ENCODE results near the gene BNIPL. TPM values are rescaled to one million over a fixed set of nuclear protein-coding genes. Genes with fewer than 3 reads are reported as not detected.

The BNIPL gene
- polyA plus RNA-seq, 3 donors = 1.9 to 5.9 (median 4.6) TPM

- DNase-seq = no peak
These were observed 19.8 kb downstream of the BNIPL start for GRCh38 chr1:151056149-151056548.

- peak; percentile 66 for DNase-seq
These were observed 22.3 kb downstream of the BNIPL start for GRCh38 chr1:151058692-151059091.

GRCh38 chr1:151059109-151060006 lies 23.0 kb downstream of the BNIPL start, which contains the start of gene CDC42SE1:
TSS of gene CDC42SE1 (minus strand) at chr1:151059622. CDS start at chr1:151055730, 3,892 bp downstream.
- peak; percentile 89 for DNase-seq

GRCh38 chr1:151060007-151060656 lies 23.7 kb downstream of the BNIPL start, which contains the start of gene MLLT11:
TSS of gene MLLT11 (plus strand) at chr1:151060397. CDS start at chr1:151067225, 6,828 bp downstream.
- peak; percentile 90 for DNase-seq

- DNase-seq = no peak
These were observed 24.5 kb downstream of the BNIPL start for GRCh38 chr1:151060657-151061421.

GRCh38 chr1:151061704-151062103 lies 25.3 kb downstream of the BNIPL start:
- no peak for DNase-seq

- DNase-seq = no peak
These were observed 26.5 kb downstream of the BNIPL start for GRCh38 chr1:151062741-151063371.

- DNase-seq = no peak
These were observed 28.8 kb downstream of the BNIPL start for GRCh38 chr1:151065089-151065645.

GRCh38 chr1:151067185-151067584 lies 30.8 kb downstream of the BNIPL start:
- DNase-seq = no peak

GRCh38 chr1:151069103-151069486 lies 32.7 kb downstream of the BNIPL start:
- DNase-seq = no peak

- DNase-seq = peak; percentile 92
These were observed 34.3 kb downstream of the BNIPL start, which contains the start of gene GABPB2 for GRCh38 chr1:151070474-151071276. TSS of gene GABPB2 (plus strand) at chr1:151070761. CDS start at chr1:151088190, 17,429 bp downstream.

GRCh38 chr1:151072224-151072623 lies 35.8 kb downstream of the BNIPL start:
- DNase-seq = no peak

- no peak for DNase-seq
These were observed 49.7 kb downstream of the BNIPL start for GRCh38 chr1:151085953-151086559.

Other genes with a start within 250 kb of the BNIPL start
- gene CTSK, start 228.3 kb upstream of the BNIPL start, polyA plus RNA-seq (ENCODE audit: insufficient read length in 3 of 3) = 10 to 100 TPM; 22.6 to 26.2 (median 23.5) TPM
- 10 to 100 TPM; 49.5 to 65.4 (median 54.8) TPM for gene ARNT, start 160.0 kb upstream of the BNIPL start, polyA plus RNA-seq (ENCODE audit: insufficient read length in 3 of 3)
- under 1 TPM in 1 of 3 donors, not detected in 2; 0.27 TPM for gene CTXND2, start 149.4 kb upstream of the BNIPL start, polyA plus RNA-seq (ENCODE audit: insufficient read length in 3 of 3)
- 10 to 100 TPM; 69.0 to 96.6 (median 92.2) TPM for gene SETDB1, start 110.2 kb upstream of the BNIPL start, polyA plus RNA-seq (ENCODE audit: insufficient read length in 3 of 3)
- gene CERS2, start 61.8 kb upstream of the BNIPL start, polyA plus RNA-seq (ENCODE audit: insufficient read length in 3 of 3) = 100 to 1,000 TPM; 300 to 329 (median 318) TPM
- 10 to 100 TPM; 12.8 to 23.1 (median 17.9) TPM for gene ANXA9, start 54.3 kb upstream of the BNIPL start, polyA plus RNA-seq (ENCODE audit: insufficient read length in 3 of 3)
- gene MINDY1, start 29.7 kb upstream of the BNIPL start, polyA plus RNA-seq (ENCODE audit: insufficient read length in 3 of 3) = 10 to 100 TPM; 39.6 to 57.0 (median 54.9) TPM
- 10 to 100 TPM; 41.9 to 45.8 (median 43.7) TPM for gene PRUNE1, start 28.1 kb upstream of the BNIPL start, polyA plus RNA-seq (ENCODE audit: insufficient read length in 3 of 3)
- 10 to 100 TPM; 10.2 to 14.1 (median 11.8) TPM for gene C1orf56, start 11.2 kb downstream of the BNIPL start, polyA plus RNA-seq (ENCODE audit: insufficient read length in 3 of 3)
- 10 to 100 TPM; 68.5 to 89.0 (median 80.4) TPM for gene CDC42SE1, start 23.0 kb downstream of the BNIPL start, polyA plus RNA-seq (ENCODE audit: insufficient read length in 3 of 3)
- gene MLLT11, start 23.8 kb downstream of the BNIPL start, polyA plus RNA-seq (ENCODE audit: insufficient read length in 3 of 3) = 10 to 100 TPM; 23.9 to 24.4 (median 23.9) TPM
- gene GABPB2, start 34.2 kb downstream of the BNIPL start, polyA plus RNA-seq (ENCODE audit: insufficient read length in 3 of 3) = 10 to 100 TPM in 2 of 3 donors, 1 to 10 TPM in 1; 9.1 to 17.5 (median 14.7) TPM
- gene SEMA6C, start 110.0 kb downstream of the BNIPL start, polyA plus RNA-seq (ENCODE audit: insufficient read length in 3 of 3) = 10 to 100 TPM; 27.5 to 37.6 (median 33.3) TPM
- 1 to 10 TPM; 1.2 to 2.1 (median 1.3) TPM for gene TNFAIP8L2, start 120.1 kb downstream of the BNIPL start, polyA plus RNA-seq (ENCODE audit: insufficient read length in 3 of 3)
- 10 to 100 TPM; 16.5 to 17.3 (median 16.7) TPM for gene LYSMD1, start 129.3 kb downstream of the BNIPL start, polyA plus RNA-seq (ENCODE audit: insufficient read length in 3 of 3)
- 10 to 100 TPM; 41.1 to 45.6 (median 45.2) TPM for gene SCNM1, start 129.6 kb downstream of the BNIPL start, polyA plus RNA-seq (ENCODE audit: insufficient read length in 3 of 3)
- 1 to 10 TPM; 1.1 to 2.4 (median 1.5) TPM for gene TMOD4, start 139.4 kb downstream of the BNIPL start, polyA plus RNA-seq (ENCODE audit: insufficient read length in 3 of 3)
- 10 to 100 TPM; 72.3 to 75.9 (median 73.5) TPM for gene VPS72, start 153.6 kb downstream of the BNIPL start, polyA plus RNA-seq (ENCODE audit: insufficient read length in 3 of 3)
- 10 to 100 TPM; 61.7 to 89.4 (median 74.3) TPM for gene PIP5K1A, start 162.0 kb downstream of the BNIPL start, polyA plus RNA-seq (ENCODE audit: insufficient read length in 3 of 3)
- gene PSMD4, start 218.1 kb downstream of the BNIPL start, polyA plus RNA-seq (ENCODE audit: insufficient read length in 3 of 3) = 100 to 1,000 TPM; 166 to 188 (median 183) TPM
- 10 to 100 TPM; 25.2 to 30.0 (median 27.5) TPM for gene ZNF687, start 245.7 kb downstream of the BNIPL start, polyA plus RNA-seq (ENCODE audit: insufficient read length in 3 of 3)

Data from renal pelvis (tissue), 4 donors.